GM21447 (cell line): ENCODE data around the gene NOL12.

ENCODE experiments used
- ATAC-seq: cut with Tn5 transposase; IDR thresholded peaks from one replicate; pipeline ENCODE4 v1.9.1; 2021; ENCODE audit not compliant: unreplicated experiment

NOL12 gene

GRCh38 chr22:37659066-37659896 lies 26.9 kb upstream of the NOL12 start:
- ATAC-seq = peak; percentile 3

GRCh38 chr22:37659897-37660708 lies 26.0 kb upstream of the NOL12 start:
- ATAC-seq = no peak

GRCh38 chr22:37660709-37661045 lies 25.5 kb upstream of the NOL12 start:
- ATAC-seq = no peak

GRCh38 chr22:37661160-37661924 lies 24.8 kb upstream of the NOL12 start:
- no peak for ATAC-seq

- no peak for ATAC-seq
Measured at GRCh38 chr22:37662039-37662438, 24.1 kb upstream of the NOL12 start.

- ATAC-seq = no peak
Measured at GRCh38 chr22:37663521-37664140, 22.5 kb upstream of the NOL12 start.

- no peak for ATAC-seq
Measured at GRCh38 chr22:37664249-37665101, 21.7 kb upstream of the NOL12 start.

- ATAC-seq = no peak
Measured at GRCh38 chr22:37665487-37665886, 20.7 kb upstream of the NOL12 start.

- ATAC-seq = no peak
Measured at GRCh38 chr22:37669586-37669985, 16.6 kb upstream of the NOL12 start.

- ATAC-seq = no peak
Measured at GRCh38 chr22:37672206-37672919, 13.8 kb upstream of the NOL12 start.

- ATAC-seq = no peak
Measured at GRCh38 chr22:37672920-37673455, 13.2 kb upstream of the NOL12 start.

- ATAC-seq = no peak
Measured at GRCh38 chr22:37674248-37674647, 11.9 kb upstream of the NOL12 start.

GRCh38 chr22:37674951-37675929 lies 10.9 kb upstream of the NOL12 start, which contains the start of gene LGALS1:
Gene LGALS1 (plus strand): TSS chr22:37675636. CDS start chr22:37675703, 67 bp downstream.
- ATAC-seq = peak; percentile 49

GRCh38 chr22:37675930-37676735 lies 10.0 kb upstream of the NOL12 start:
- ATAC-seq = no peak

GRCh38 chr22:37676736-37677492 lies 9.2 kb upstream of the NOL12 start:
- ATAC-seq = peak; percentile 51

GRCh38 chr22:37677493-37677974 lies 8.6 kb upstream of the NOL12 start:
- peak; percentile 5 for ATAC-seq
